HG03066 (cell line): ENCODE measurements around the gene UNK.

Experiments
- ATAC-seq: cut with Tn5 transposase; IDR thresholded peaks from one replicate; pipeline ENCODE4 v1.9.1; 2021; ENCODE audit warnings: low read depth; ENCODE audit not compliant: unreplicated experiment

Gene UNK

GRCh38 chr17:75784473-75785015 is at the start of gene UNK:
TSS of gene UNK (plus strand) at chr17:75784806. CDS start at chr17:75784881, 75 bp downstream.
- peak; percentile 44 for ATAC-seq

- ATAC-seq, result no peak
Measured at GRCh38 chr17:75736173-75736835, 48.3 kb upstream of the UNK start.

GRCh38 chr17:75737133-75737962 is 47.3 kb upstream of the UNK start:
- no peak for ATAC-seq

GRCh38 chr17:75738218-75738802 is 46.3 kb upstream of the UNK start:
- no peak for ATAC-seq

GRCh38 chr17:75739174-75739573 is 45.4 kb upstream of the UNK start:
- no peak for ATAC-seq

GRCh38 chr17:75739801-75740200 is 44.8 kb upstream of the UNK start:
- no peak for ATAC-seq

- ATAC-seq, result no peak
Measured at GRCh38 chr17:75740215-75740614, 44.4 kb upstream of the UNK start.

- ATAC-seq, result no peak
Measured at GRCh38 chr17:75740631-75741077, 44.0 kb upstream of the UNK start.

- no peak for ATAC-seq
Measured at GRCh38 chr17:75742337-75742736, 42.3 kb upstream of the UNK start.

GRCh38 chr17:75743625-75744206 is 40.9 kb upstream of the UNK start:
- no peak for ATAC-seq

GRCh38 chr17:75748706-75749105 is 35.9 kb upstream of the UNK start:
- ATAC-seq, result no peak

GRCh38 chr17:75749545-75750389 is 34.8 kb upstream of the UNK start:
- ATAC-seq, result no peak

- ATAC-seq, result no peak
Measured at GRCh38 chr17:75750661-75751423, 33.8 kb upstream of the UNK start.

- ATAC-seq, result no peak
Measured at GRCh38 chr17:75751676-75752404, 32.8 kb upstream of the UNK start.

- no peak for ATAC-seq
Measured at GRCh38 chr17:75752405-75752709, 32.2 kb upstream of the UNK start.

GRCh38 chr17:75752802-75753513 is 31.6 kb upstream of the UNK start:
- no peak for ATAC-seq

GRCh38 chr17:75753514-75754377 is 30.9 kb upstream of the UNK start:
- no peak for ATAC-seq
